PC-9 (cell line): Measurements from ENCODE around the gene TSHZ2. TPM values are rescaled to one million over a fixed set of nuclear protein-coding genes. Genes with fewer than 3 reads are reported as not detected.

Experiments
- BruUV-seq: library from RNA; stranded (reverse); fragments of 400-500 nt; replicated peaks from 2 replicates; lab custom pipeline; 2021; lab: Mats Ljungman, UMichigan
- CTCF ChIA-PET: fragments of 300-600 bp; sonication (Branson Sonifier 250); formaldehyde crosslinking; loops from one replicate; lab custom pipeline; 2022; ENCODE audit warnings: antibody characterized with exemption; lab: Charles Lee
- POLR2A ChIA-PET: fragments of 300-600 bp; sonication (Branson Sonifier 250); formaldehyde crosslinking; loops from one replicate; lab custom pipeline; 2022; ENCODE audit warnings: antibody characterized with exemption; ENCODE audit not compliant: unreplicated experiment; lab: Charles Lee
- DNase-seq, 2 experiments: peaks; one replicate each; pipeline versions ENCODE4 v3.0.0 to v3.0.0-alpha.2; 2015 to 2022; ENCODE audit warnings: mixed read lengths in 1 of 2
- H2AFZ ChIP-seq: fragments of 200-600 bp; sonication (generic); 2 replicates; pipeline ENCODE4 v1.8.1; 2017; ENCODE audit warnings: antibody characterized with exemption
- H3F3A ChIP-seq: fragments of 200-600 bp; sonication (generic); 2 replicates; pipeline ENCODE4 v1.8.1; 2017; ENCODE audit warnings: antibody characterized with exemption, mild to moderate bottlenecking, low read depth; ENCODE audit not compliant: insufficient read depth
- H3K27ac ChIP-seq: fragments of 200-600 bp; sonication (generic); 2 replicates; pipeline ENCODE4 v1.6.1; 2016; ENCODE audit warnings: mixed run types
- H3K27me3 ChIP-seq: fragments of 200-600 bp; sonication (generic); 2 replicates; pipeline ENCODE4 v1.6.1; 2016; ENCODE audit warnings: low read depth, mixed run types; ENCODE audit not compliant: insufficient read depth
- H3K36me3 ChIP-seq: fragments of 200-600 bp; sonication (generic); 2 replicates; pipeline ENCODE4 v1.6.1; 2016; ENCODE audit warnings: low read depth, mixed run types
- H3K4me1 ChIP-seq: fragments of 200-600 bp; sonication (generic); replicated peaks from 2 replicates; pipeline ENCODE4 v1.6.1; 2016; ENCODE audit warnings: mixed run types; ENCODE audit not compliant: insufficient read depth
- H3K4me2 ChIP-seq: fragments of 200-600 bp; sonication (generic); 2 replicates; pipeline ENCODE4 v1.6.1; 2017; ENCODE audit warnings: mixed run types
- H3K4me3 ChIP-seq: fragments of 200-600 bp; sonication (generic); 2 replicates; pipeline ENCODE4 v1.6.1; 2016; ENCODE audit warnings: mixed run types
- H3K79me2 ChIP-seq: fragments of 200-600 bp; sonication (generic); 2 replicates; pipeline ENCODE4 v1.6.1; 2017; ENCODE audit warnings: low read depth, mixed run types
- H3K9me2 ChIP-seq: fragments of 200-600 bp; sonication (generic); 2 replicates; pipeline ENCODE4 v1.8.1; 2017; ENCODE audit warnings: mild to moderate bottlenecking; ENCODE audit not compliant: insufficient read depth
- H3K9me3 ChIP-seq: fragments of 200-600 bp; sonication (generic); 2 replicates; pipeline ENCODE4 v1.8.1; 2016; ENCODE audit warnings: low read depth; ENCODE audit not compliant: insufficient read depth
- H4K20me1 ChIP-seq: fragments of 200-600 bp; sonication (generic); 2 replicates; pipeline ENCODE4 v1.8.1; 2017; ENCODE audit not compliant: insufficient read depth
- CTCF ChIP-seq: fragments of 200-600 bp; sonication (generic); conservative IDR thresholded peaks from 2 replicates; pipeline ENCODE4 v1.6.1; 2017; ENCODE audit warnings: mixed run types, antibody characterized with exemption, mild to moderate bottlenecking, moderate library complexity
- EZH2 ChIP-seq: fragments of 200-600 bp; sonication (generic); IDR thresholded peaks from 2 replicates; pipeline ENCODE4 v1.8.0; 2017; ENCODE audit warnings: antibody characterized with exemption, low read depth
- intact Hi-C: fragments of 100-400 bp; cut with micrococcal nuclease; formaldehyde crosslinking; loops from one replicate; pipeline ENCODE4 v1.10.0; 2022; ENCODE audit not compliant: unreplicated experiment
- total RNA-seq: library from RNA; stranded (reverse); gene quantifications from 2 replicates; pipeline ENCODE4 v1.2.3, GENCODE V29; 2021

TSHZ2 gene
- total RNA-seq, 1 experiment from 2014 or later: not detected

DNA sequence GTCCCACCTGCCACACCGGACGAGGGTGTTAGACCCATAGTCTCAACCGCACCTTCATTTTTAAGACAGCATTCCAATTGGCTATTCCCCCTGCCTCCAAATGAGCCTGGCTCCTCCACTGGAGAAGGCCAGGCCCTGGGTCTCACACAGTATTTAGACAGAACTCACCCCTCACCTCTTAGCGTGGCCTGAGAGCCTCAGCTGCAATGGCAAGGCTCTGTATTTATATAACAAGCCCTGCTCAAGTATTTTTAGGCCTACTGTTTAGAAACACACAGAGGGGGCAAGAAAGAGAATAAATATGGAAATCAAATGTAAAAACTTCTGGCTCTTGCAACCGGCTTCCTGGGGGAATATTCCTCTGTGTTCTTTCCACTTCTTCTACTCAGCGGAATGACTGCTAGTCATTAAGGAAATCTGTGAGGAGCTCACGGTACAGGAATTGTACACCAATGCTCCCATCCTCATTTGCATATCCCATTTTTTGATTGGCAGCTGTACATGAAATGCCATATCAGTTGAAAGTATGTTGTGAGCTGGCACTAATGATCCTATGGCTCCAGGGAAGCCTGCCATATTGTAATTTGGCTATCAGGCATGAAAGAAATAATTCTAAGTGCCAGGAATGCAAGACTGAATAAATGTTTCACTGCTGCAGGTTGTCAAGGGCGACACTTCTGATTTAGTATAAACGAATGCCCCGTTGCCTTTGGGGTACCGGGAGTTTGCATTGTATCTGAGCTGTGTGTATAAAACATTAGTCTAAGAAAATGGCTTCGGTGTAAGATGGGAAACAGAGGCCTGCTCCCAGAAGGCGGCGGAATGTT is 414.0 kb downstream of the TSHZ2 start:
- intact Hi-C loops: no loop called here
- no peak for DNase-seq
- no peaks in the 10 kb centered on the region for H3K79me2 ChIP-seq
- no peak overlapping the region for H3K4me2 ChIP-seq
- TF ChIP-seq CTCF (no peak), EZH2 (no peak)
- no peaks in the 10 kb centered on the region for H3K9me2 ChIP-seq
- POLR2A ChIA-PET: no interaction called here
- H3K27me3 ChIP-seq: peaks cover 98% of the 10 kb centered on the region
- H3K27ac ChIP-seq: no peak overlapping the region
- no TSS peak for BruUV-seq
- H3K4me3 ChIP-seq: no peak overlapping the region
- CTCF ChIA-PET: no interaction called here
- no peaks in the 10 kb centered on the region for H3K36me3 ChIP-seq
- H4K20me1 ChIP-seq: no peaks in the 10 kb centered on the region
- H3K4me1 ChIP-seq: no peaks in the 10 kb centered on the region
- no peaks in the 10 kb centered on the region for H3K9me3 ChIP-seq
- no peaks in the 10 kb centered on the region for H3F3A ChIP-seq
- H2AFZ ChIP-seq: no peak overlapping the region

- no peaks in the 10 kb centered on the region for H3K9me3 ChIP-seq
- H3K4me3 ChIP-seq: no peak overlapping the region
- no peak overlapping the region for H3K27ac ChIP-seq
- ChIA-PET CTCF (no interaction called here), POLR2A (no interaction called here)
- TF ChIP-seq EZH2 (no peak), CTCF (no peak)
- H4K20me1 ChIP-seq: no peaks in the 10 kb centered on the region
- no peaks in the 10 kb centered on the region for H3F3A ChIP-seq
- no peaks in the 10 kb centered on the region for H3K4me1 ChIP-seq
- H3K27me3 ChIP-seq: peaks cover 94% of the 10 kb centered on the region
- H3K36me3 ChIP-seq: no peaks in the 10 kb centered on the region
- no peak overlapping the region for H2AFZ ChIP-seq
- BruUV-seq: no TSS peak
- H3K9me2 ChIP-seq: no peaks in the 10 kb centered on the region
- intact Hi-C loops: no loop called here
- no peaks in the 10 kb centered on the region for H3K79me2 ChIP-seq
- no peak overlapping the region for H3K4me2 ChIP-seq
- DNase-seq: no peak
Measured at GRCh38 chr20:53387983-53388675, 416.0 kb downstream of the TSHZ2 start.

DNA sequence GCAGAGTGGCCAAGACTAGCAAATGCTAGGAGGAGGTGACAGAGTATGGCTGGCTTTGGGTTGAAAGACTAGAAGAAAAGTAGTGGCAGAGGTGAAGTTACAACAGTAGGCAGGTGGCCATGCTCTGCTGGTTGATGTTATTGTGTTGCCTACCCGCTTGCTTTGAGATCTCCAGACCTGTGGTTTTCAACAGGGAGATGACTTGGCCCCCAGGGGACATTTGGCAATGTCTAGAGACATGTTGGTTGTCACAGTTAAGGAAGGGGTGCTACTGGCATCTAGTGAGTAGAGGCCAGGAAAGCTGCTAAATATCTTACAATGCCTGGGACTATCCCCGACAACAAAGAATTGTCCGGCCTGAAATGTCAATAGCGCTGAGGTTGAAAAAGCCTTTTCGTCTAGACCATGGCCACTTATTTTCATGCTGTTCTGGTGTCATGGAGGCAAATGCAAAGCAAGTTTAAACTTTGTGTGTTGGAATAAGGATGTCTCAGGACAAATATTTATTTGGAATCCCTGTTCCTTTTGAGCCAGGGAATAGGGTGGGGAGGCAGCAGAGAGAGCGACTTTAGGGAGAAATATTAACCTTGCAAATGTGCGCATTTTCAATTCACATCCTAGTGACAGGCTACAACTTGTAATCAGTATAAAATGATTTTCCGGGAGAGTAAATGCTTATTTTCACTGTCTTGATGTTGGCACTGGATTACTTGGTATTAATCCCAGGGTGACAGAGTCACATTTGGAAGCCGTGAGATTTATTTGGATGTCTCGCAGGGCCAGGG is 417.6 kb downstream of the TSHZ2 start:
- POLR2A ChIA-PET: no interaction called here
- no peaks in the 10 kb centered on the region for H3F3A ChIP-seq
- DNase-seq: no peak
- no TSS peak for BruUV-seq
- H2AFZ ChIP-seq: no peak overlapping the region
- H3K79me2 ChIP-seq: no peaks in the 10 kb centered on the region
- no peaks in the 10 kb centered on the region for H3K4me1 ChIP-seq
- H3K36me3 ChIP-seq: no peaks in the 10 kb centered on the region
- peaks cover 91% of the 10 kb centered on the region for H3K27me3 ChIP-seq
- no peaks in the 10 kb centered on the region for H3K9me3 ChIP-seq
- CTCF ChIA-PET: no interaction called here
- H3K4me3 ChIP-seq: no peak overlapping the region
- no peak overlapping the region for H3K27ac ChIP-seq
- TF ChIP-seq CTCF (no peak), EZH2 (no peak)
- H3K9me2 ChIP-seq: no peaks in the 10 kb centered on the region
- intact Hi-C loops: no loop called here
- H4K20me1 ChIP-seq: no peaks in the 10 kb centered on the region
- no peak overlapping the region for H3K4me2 ChIP-seq
